IPS DF 6.9 (cell line): ENCODE results near the gene MRPS9.

ENCODE experiments used
- DNase-seq: peaks from one replicate; pipeline ENCODE4 v3.0.0-alpha.2; 2013; ENCODE audit warnings: low read depth, low spot score
- H3K27ac ChIP-seq: one replicate; pipeline ENCODE4 v1.5.1; 2013; ENCODE audit warnings: low read length, control low read depth
- H3K27me3 ChIP-seq: 2 replicates; pipeline ENCODE4 v1.6.1; 2013; ENCODE audit warnings: mild to moderate bottlenecking, low read length; ENCODE audit not compliant: control insufficient read depth, insufficient read depth
- H3K36me3 ChIP-seq: 2 replicates; pipeline ENCODE4 v1.6.1; 2013; ENCODE audit warnings: low read length; ENCODE audit not compliant: control insufficient read depth, insufficient read depth
- H3K4me1 ChIP-seq: 2 replicates; pipeline ENCODE4 v1.6.1; 2013; ENCODE audit warnings: low read length; ENCODE audit not compliant: control insufficient read depth, insufficient read depth
- H3K4me3 ChIP-seq: 2 replicates; pipeline ENCODE4 v1.5.1; 2013; ENCODE audit warnings: mild to moderate bottlenecking, low read length
- H3K9me3 ChIP-seq: 2 replicates; pipeline ENCODE4 v1.6.1; 2013; ENCODE audit warnings: low read length, inconsistent platforms; ENCODE audit not compliant: control insufficient read depth, insufficient read depth
- WGBS: extraction: QIAGEN DNeasy Blood & Tissue Kit; methylation state at CpG from one replicate; pipeline ENCODE4 v1.1.7; 2013; ENCODE audit warnings: mixed read lengths, missing lambda C conversion rate; ENCODE audit not compliant: insufficient read length, insufficient coverage; 5-methylcytosine and 5-hydroxymethylcytosine counted together

Gene MRPS9

GRCh38 chr2:105056245-105056644 lies 18.4 kb downstream of the MRPS9 start:
- no CpG with 5 or more reads among the region's 3 CpGs for WGBS
- no peak overlapping the region for H3K4me3 ChIP-seq
- H3K27me3 ChIP-seq = no peaks in the 10 kb centered on the region

DNA sequence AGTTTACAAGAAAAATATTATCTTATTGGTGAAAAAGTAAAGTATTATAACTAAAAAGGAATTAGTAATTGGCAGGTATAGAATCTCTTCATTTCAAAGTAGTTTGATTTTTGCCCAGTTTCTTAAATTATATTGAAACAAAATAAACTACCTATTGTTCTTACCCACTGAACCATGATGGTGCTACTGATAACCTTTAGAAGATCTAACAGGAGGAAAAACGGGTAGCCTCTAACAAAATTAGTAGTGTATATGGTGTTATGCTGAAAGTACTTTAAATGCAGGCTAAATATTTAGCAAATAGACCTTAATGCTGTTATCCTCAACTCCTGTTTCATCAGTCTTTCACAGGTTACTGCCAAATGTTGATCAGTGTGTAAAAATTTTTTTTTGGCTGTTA lies 19.1 kb downstream of the MRPS9 start:
- H3K4me3 ChIP-seq = no peak overlapping the region
- no peaks in the 10 kb centered on the region for H3K4me1 ChIP-seq
- no peak for DNase-seq
- WGBS = no CpG with 5 or more reads among the region's 1 CpG
- no peaks in the 10 kb centered on the region for H3K36me3 ChIP-seq
- H3K9me3 ChIP-seq = no peaks in the 10 kb centered on the region
- H3K27ac ChIP-seq = no peak overlapping the region
- no peaks in the 10 kb centered on the region for H3K27me3 ChIP-seq

More at GRCh38 chr2:105056245-105056644, 18.4 kb downstream of the MRPS9 start:
- Histone ChIP-seq H3K9me3 (no peaks in the 10 kb centered on the region), H3K4me1 (no peaks in the 10 kb centered on the region), H3K36me3 (no peaks in the 10 kb centered on the region), H3K27ac (no peak overlapping the region)
- DNase-seq = no peak

DNA sequence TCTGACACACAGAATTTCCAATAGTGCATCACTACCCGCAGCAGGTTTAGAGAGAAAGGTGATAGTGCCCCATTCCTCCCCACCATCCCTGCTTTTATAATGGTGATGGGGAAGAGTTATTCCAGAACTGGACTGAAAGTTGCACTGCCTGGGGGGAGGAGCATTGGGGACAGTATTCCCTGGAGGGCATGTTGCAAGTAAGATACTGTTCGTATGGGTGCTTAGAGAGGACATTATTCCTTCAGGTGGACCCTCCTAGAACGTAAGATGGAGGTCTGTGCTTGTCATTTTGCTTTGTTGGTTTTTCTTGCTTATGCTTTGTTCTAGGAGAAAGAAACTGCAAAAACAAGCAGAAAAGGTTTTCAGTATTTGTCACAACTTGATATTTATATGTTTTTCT lies 23.7 kb downstream of the MRPS9 start:
- WGBS = no CpG with 5 or more reads among the region's 3 CpGs
- Histone ChIP-seq H3K9me3 (no peaks in the 10 kb centered on the region), H3K36me3 (no peaks in the 10 kb centered on the region), H3K4me1 (peaks cover 2% of the 10 kb centered on the region; the same call in 1 of the 2 replicates), H3K27me3 (no peaks in the 10 kb centered on the region), H3K4me3 (no peak overlapping the region), H3K27ac (no peak overlapping the region)
- no peak for DNase-seq

- Histone ChIP-seq H3K9me3 (no peaks in the 10 kb centered on the region), H3K36me3 (no peaks in the 10 kb centered on the region), H3K4me3 (no peak overlapping the region), H3K4me1 (peaks cover 2% of the 10 kb centered on the region; the same call in 1 of the 2 replicates), H3K27ac (no peak overlapping the region), H3K27me3 (no peaks in the 10 kb centered on the region)
- DNase-seq = no peak
- no CpG with 5 or more reads among the region's 5 CpGs for WGBS
These were observed 24.3 kb downstream of the MRPS9 start for GRCh38 chr2:105062158-105062557.

DNA sequence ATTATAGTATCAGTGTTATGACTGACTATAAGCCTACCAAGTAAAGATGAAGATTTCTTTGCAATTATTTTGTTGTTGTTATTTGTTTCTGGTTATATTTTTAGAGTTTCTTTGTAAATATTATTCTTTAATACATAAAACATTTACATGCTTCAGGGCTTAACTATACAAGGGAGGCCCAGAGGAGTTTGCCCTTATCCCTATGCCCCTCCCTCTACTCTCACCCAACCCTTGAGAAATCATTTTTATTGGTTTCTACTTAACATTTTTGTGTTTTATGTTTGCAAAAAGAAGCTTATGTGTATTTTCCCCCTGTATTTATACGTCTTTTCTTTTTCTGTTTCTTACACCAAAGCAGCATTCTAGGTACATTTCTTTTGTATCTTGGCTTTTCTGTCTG lies 30.5 kb downstream of the MRPS9 start:
- Histone ChIP-seq H3K4me1 (peaks cover 2% of the 10 kb centered on the region; the same call in 1 of the 2 replicates), H3K27ac (no peak overlapping the region), H3K27me3 (no peaks in the 10 kb centered on the region), H3K36me3 (no peaks in the 10 kb centered on the region), H3K4me3 (no peak overlapping the region), H3K9me3 (no peaks in the 10 kb centered on the region)
- WGBS = no CpG with 5 or more reads among the region's 1 CpG
- DNase-seq = no peak

DNA sequence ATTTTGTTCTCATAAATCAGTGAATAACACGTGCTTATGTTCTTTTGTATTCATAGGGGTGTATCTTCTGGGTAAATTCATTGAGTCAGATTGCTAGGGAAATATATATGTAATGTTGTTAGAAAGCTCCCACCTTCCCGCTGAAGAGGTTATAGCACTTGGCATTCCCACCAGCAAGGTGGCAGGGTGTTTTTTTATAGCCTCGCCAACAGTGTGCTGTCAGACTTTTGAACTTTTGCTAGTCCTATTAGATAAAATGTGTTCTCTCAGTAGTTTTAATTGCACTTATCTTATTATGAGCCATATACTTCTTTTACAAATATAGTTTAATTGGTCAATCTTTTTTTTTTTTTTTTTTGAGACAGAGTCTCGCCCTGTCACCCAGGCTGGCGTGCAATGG lies 31.0 kb downstream of the MRPS9 start:
- Histone ChIP-seq H3K4me1 (peaks cover 2% of the 10 kb centered on the region; the same call in 1 of the 2 replicates), H3K27me3 (no peaks in the 10 kb centered on the region), H3K27ac (no peak overlapping the region), H3K9me3 (no peaks in the 10 kb centered on the region), H3K4me3 (no peak overlapping the region), H3K36me3 (no peaks in the 10 kb centered on the region)
- no CpG with 5 or more reads among the region's 5 CpGs for WGBS
- DNase-seq = no peak

- no CpG with 5 or more reads among the region's 7 CpGs for WGBS
- no peaks in the 10 kb centered on the region for H3K9me3 ChIP-seq
- peaks cover 2% of the 10 kb centered on the region; the same call in 1 of the 2 replicates for H3K4me1 ChIP-seq
- no peak overlapping the region for H3K27ac ChIP-seq
- no peaks in the 10 kb centered on the region for H3K27me3 ChIP-seq
- no peak overlapping the region for H3K4me3 ChIP-seq
- no peak for DNase-seq
- no peaks in the 10 kb centered on the region for H3K36me3 ChIP-seq
These were observed 32.4 kb downstream of the MRPS9 start for GRCh38 chr2:105070010-105070865.

DNA sequence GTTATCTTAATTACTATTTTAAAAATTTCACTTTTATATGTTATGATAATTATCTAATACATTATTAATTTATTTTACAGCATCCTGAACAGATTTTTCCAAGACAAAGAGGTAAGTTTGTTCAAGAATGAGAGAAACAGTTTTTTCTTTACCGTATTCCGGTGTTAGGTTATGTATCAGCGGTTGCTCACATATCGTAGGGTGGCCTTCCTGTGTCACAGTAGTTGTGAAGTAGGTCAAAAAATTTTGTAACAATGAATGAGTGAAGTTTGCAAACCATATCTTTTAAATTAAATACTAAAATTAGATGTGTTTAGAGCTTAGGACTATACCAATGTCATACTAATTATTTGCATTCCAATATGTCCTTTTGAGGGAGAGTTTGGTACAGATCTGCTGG lies 33.5 kb downstream of the MRPS9 start:
- Histone ChIP-seq H3K27ac (no peak overlapping the region), H3K27me3 (no peaks in the 10 kb centered on the region), H3K4me3 (no peak overlapping the region), H3K9me3 (no peaks in the 10 kb centered on the region), H3K4me1 (peaks cover 2% of the 10 kb centered on the region; the same call in 1 of the 2 replicates), H3K36me3 (no peaks in the 10 kb centered on the region)
- DNase-seq = no peak
- WGBS = no CpG with 5 or more reads among the region's 4 CpGs

DNA sequence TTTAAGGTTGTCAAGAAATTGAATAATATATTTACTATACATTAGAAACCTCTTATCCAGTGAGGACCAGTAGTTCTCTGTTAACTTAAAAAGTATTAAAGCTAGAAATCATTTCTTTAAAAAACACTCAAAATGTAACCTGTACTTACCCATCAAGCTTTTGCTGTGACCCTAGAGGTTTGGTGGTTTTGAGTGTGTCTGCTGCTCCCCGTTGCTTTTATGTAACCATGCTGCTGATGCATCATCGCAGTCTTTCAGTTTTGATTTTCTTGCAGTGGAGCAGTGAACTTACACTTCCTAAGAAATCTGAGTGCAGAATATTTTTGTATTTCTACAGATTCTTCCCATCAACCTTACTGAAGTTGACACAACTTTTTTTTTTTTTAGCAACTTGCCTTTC lies 34.2 kb downstream of the MRPS9 start:
- H3K4me1 ChIP-seq = 0 out of 2 replicates have a peak, but pooled peaks cover 2% of the 10 kb centered on the region
- no peak overlapping the region for H3K27ac ChIP-seq
- no peaks in the 10 kb centered on the region for H3K27me3 ChIP-seq
- DNase-seq = no peak
- no peaks in the 10 kb centered on the region for H3K9me3 ChIP-seq
- no peaks in the 10 kb centered on the region for H3K36me3 ChIP-seq
- H3K4me3 ChIP-seq = no peak overlapping the region
- WGBS = no CpG with 5 or more reads among the region's 2 CpGs

GRCh38 chr2:105073591-105073990 lies 35.7 kb downstream of the MRPS9 start:
- no peak overlapping the region for H3K4me3 ChIP-seq
- WGBS = no CpG with 5 or more reads among the region's 4 CpGs
- H3K27ac ChIP-seq = no peak overlapping the region
- no peaks in the 10 kb centered on the region for H3K36me3 ChIP-seq
- H3K4me1 ChIP-seq = 0 out of 2 replicates have a peak, but pooled peaks cover 2% of the 10 kb centered on the region
- no peaks in the 10 kb centered on the region for H3K27me3 ChIP-seq
- DNase-seq = no peak
- H3K9me3 ChIP-seq = no peaks in the 10 kb centered on the region

- 100% methylated on average over 1 of the region's 3 CpGs for WGBS
- no peak overlapping the region for H3K4me3 ChIP-seq
- H3K4me1 ChIP-seq = peaks cover 3% of the 10 kb centered on the region; the same call in 1 of the 2 replicates
- H3K9me3 ChIP-seq = no peaks in the 10 kb centered on the region
- no peak overlapping the region for H3K27ac ChIP-seq
- H3K36me3 ChIP-seq = no peaks in the 10 kb centered on the region
- H3K27me3 ChIP-seq = no peaks in the 10 kb centered on the region
- DNase-seq = no peak
These were observed 38.3 kb downstream of the MRPS9 start for GRCh38 chr2:105076121-105076520.
